Sigmoid colon (tissue), 4 donors: Measurements from ENCODE around the gene FCRLB.

Experiments
- CTCF ChIP-seq, 4 experiments: fragments of 450-650 bp in 3 of 4; fragments of 200-600 bp in 1 of 4; IDR thresholded peaks; one replicate each; pipeline ENCODE4 v1.5.1; 2016 to 2019; ENCODE audit warnings: antibody characterized with exemption in 4 of 4, mild to moderate bottlenecking in 3 of 4, moderate library complexity in 2 of 4
- EP300 ChIP-seq, 4 donors: sonication (generic); formaldehyde crosslinking; IDR thresholded peaks; one replicate each; pipeline ENCODE4 v1.6.1; 2017; ENCODE audit warnings: antibody characterized with exemption in 4 of 4
- POLR2A ChIP-seq, 2 donors: fragments of 450-650 bp; IDR thresholded peaks; one replicate each; pipeline ENCODE4 v1.6.1; 2016; ENCODE audit warnings: antibody characterized with exemption in 2 of 2, mild to moderate bottlenecking in 2 of 2, moderate library complexity in 2 of 2
- POLR2AphosphoS5 ChIP-seq, 4 donors: sonication (generic); formaldehyde crosslinking; IDR thresholded peaks; one replicate each; pipeline ENCODE4 v1.6.1; 2017; ENCODE audit warnings: antibody characterized with exemption in 4 of 4

- TF ChIP-seq CTCF (IDR thresholded peaks at IDR 0.05), result no peak
- no peak for TF ChIP-seq POLR2A (IDR thresholded peaks at IDR 0.05)
- no peak for TF ChIP-seq EP300 (IDR thresholded peaks at IDR 0.05)
- TF ChIP-seq POLR2AphosphoS5 (IDR thresholded peaks at IDR 0.05), result peak in 2 of 4 donors; percentile 18 to 32
Measured at GRCh38 chr1:161772397-161772796, 51.1 kb downstream of the FCRLB start.
